Muscle of leg (tissue), 9 donors: Measurements from ENCODE around the gene PHEX. TPM values are rescaled to one million over a fixed set of nuclear protein-coding genes. Genes with fewer than 3 reads are reported as not detected.

Source experiments
- polyA plus RNA-seq, 8 donors: library from polyadenylated mRNA; unstranded; fragments of 120-200 nt; gene quantifications; one replicate each; pipeline versions ENCODE4 v1.2.1 to v1.2.3, GENCODE V29; 2013; ENCODE audit warnings: inconsistent platforms in 1 of 8, low replicate concordance in 1 of 8; ENCODE audit not compliant: insufficient read length in 8 of 8, insufficient read depth in 1 of 8
- total RNA-seq: library from RNA; stranded (reverse); fragments of 120-200 nt; gene quantifications from one replicate; pipeline ENCODE4 v1.2.4, GENCODE V29; 2013

Gene PHEX
- total and polyA plus RNA-seq, 9 donors: 1.9 to 5.3 (median 4.5) TPM

Other genes starting within 250 kb of the PHEX start
- 10.7 TPM for gene MBTPS2, start 192.7 kb upstream of the PHEX start, total RNA-seq
- gene MBTPS2, start 192.7 kb upstream of the PHEX start, polyA plus RNA-seq: 10 to 100 TPM; 15.8 to 23.1 (median 21.5) TPM
- 0.93 TPM for gene YY2, start 176.3 kb upstream of the PHEX start, total RNA-seq
- 1 to 10 TPM; 1.4 to 2.5 (median 1.5) TPM for gene YY2, start 176.3 kb upstream of the PHEX start, polyA plus RNA-seq
- 69.9 TPM for gene SMS, start 91.6 kb upstream of the PHEX start, total RNA-seq
- gene SMS, start 91.6 kb upstream of the PHEX start, polyA plus RNA-seq: 10 to 100 TPM; 66.1 to 79.4 (median 71.7) TPM
- not detected for gene CBLL2, start 240.6 kb downstream of the PHEX start, total RNA-seq
- gene CBLL2, start 240.6 kb downstream of the PHEX start, polyA plus RNA-seq: under 1 TPM in 1 of 8 donors, not detected in 7; 0.16 TPM